CD4-positive, alpha-beta T cell treated with Interleukin-17A for 4 hours (primary cell): ENCODE measurements around the gene SYT13.

Experiments
- DNase-seq: peaks from one replicate; pipeline ENCODE4 v3.0.0-alpha.2; 2020; ENCODE audit warnings: mixed read lengths

The SYT13 gene

DNA sequence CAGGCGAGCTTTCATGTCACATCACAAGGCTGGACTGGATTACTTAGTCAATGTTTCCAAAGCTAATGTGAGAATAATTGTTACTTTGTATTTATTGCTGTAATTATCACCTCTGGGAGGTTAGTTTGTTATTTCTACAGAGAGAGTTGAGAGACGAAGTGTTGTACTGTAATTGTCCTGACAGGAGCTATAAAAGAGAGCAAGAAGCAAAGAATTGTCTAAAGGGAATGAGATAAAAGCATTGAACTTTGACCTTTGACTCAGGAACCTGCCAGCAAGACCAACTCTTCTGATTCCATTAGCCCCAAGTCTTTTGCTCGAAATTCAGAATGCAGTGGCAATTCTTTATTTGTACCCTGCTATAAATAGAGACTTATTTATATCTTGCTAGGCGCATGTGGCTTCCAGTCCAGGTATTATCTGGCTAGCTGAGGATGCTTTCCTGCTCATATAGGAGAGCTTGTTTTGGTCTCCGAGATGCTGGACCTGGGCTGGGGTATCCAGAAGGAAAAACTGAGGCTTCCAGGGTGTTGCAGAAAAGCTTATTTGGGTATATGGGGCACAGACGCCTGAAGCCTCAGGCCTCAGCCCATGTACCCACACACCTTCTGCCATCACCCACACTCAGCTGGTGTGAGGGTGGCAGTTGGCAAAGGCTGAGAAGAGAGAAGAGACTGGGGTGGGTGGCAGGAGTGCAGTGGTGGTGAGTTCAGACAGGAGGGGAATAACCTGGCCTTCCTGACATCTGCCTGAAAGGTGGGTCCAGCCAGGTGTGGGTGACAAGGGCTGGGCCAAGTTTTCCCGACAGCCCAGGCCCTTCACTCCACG, 40.7 kb downstream of the SYT13 start:
- DNase-seq, result no peak

DNA sequence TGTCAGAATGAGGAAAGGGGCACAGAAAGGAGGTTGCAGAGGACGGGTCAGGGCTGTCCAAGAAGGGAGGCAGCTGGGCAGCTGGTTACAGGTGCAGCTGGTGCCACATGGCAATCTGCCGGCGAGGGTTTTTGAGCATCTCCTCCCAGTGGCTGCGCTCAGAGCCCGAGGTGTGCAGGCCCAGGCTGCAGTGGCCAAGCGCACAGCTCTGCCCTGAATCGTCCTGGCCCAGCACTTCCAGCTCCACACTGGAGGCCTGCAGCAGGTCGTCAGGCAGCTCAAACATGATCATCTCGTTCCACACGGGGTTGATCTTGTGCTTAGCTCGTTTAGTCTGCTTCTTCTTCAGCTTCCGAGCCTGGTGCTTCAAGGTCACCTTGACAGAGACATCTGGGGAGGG, 42.2 kb downstream of the SYT13 start:
- no peak for DNase-seq

DNA sequence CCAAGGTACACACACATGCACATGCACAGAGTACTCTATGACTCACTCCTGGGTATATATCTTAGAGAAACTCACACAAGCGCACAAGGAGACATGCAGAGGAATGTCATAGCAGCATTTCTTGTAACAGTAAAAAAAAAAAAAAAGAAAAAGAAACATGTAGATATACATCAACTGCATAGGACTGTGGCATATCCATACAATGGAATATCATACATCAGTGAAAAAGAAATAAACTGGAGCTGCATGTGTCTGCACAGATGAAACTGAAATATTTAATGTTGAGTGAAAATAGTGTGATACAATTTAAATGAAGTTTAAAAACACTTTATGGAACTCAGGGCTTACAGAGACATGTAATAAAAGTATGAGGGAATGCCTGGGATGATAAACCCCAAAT, 46.4 kb downstream of the SYT13 start:
- DNase-seq, result no peak

DNA sequence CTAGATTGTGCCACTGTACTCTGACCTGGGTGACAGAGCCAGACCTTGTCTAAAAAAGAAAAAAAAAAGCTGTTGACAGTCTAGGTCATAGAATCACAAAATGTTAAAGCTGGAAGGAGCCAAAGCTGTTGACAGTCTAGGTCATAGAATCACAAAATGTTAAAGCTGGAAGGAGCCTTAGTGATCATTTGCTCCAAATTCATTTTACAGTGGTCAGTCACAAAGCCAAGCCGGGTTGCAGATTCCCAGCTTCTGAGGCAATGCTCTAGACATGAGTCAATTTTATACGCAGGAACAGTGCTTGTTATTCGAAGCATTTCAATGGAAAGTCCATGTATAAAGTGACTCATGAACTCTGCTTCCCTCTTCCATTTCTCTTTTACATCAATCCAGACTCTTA, 47.4 kb downstream of the SYT13 start:
- no peak for DNase-seq

DNA sequence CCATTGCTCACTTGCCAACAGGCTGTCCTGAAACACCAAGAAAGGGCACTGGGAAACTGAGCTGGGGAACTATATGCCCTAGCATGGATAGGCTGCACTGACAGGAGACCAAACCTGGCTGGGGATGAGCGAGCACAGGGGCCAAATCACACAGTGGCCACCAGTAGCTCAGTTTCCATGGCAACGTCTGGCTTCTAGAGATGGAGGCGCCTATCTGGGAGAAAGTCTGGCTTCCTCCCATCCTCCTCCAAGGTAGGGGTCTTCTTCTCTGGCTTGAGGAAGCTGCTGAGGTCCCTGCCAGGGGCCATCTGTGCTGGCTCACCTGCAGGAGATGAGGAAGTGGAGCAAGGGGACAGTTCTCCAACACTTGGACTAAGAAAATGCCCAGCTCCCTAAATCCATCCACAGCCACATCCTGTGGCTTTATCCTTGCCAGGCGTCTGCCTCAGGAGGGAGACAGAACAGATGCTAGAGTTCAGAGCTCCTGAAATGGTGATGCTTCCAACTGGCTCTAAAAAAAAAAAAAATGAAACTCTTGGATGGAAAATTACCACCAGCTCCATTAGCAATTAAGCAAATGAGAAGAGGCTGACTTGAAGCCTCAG, 48.3 kb downstream of the SYT13 start:
- DNase-seq, result no peak

DNA sequence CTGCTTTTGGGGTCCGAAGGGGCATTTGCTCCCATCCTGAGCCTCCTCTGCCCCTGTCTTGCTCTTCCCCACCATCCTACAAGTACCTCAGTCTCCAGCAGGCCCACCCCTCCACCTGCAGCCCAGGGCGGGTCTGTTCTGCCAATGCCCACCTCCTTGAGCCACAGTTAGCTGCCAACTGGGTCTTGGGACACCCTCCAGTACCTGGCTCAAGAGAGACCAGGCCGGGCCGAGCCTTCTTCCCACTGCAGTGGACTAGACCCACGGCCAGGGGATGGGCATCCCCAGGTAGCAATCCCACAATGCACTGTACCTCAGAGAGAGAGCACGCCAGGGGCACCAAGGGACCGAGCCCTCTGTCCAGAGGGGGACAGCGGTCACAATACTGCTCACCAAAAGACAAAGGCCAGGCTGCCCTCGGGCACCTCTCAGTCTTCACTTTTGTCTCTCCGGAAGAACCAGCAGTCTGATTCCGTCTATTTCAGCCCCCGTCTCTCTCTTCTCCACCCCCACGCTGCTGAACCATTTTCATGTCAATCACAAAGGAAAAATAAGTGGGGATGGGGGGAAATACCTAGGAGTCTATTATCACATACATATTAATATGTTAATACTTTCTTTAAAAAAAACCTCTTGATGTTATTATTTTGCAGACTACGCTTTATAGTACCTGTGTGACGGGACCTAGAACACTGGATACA, 51.7 kb downstream of the SYT13 start:
- no peak for DNase-seq

DNA sequence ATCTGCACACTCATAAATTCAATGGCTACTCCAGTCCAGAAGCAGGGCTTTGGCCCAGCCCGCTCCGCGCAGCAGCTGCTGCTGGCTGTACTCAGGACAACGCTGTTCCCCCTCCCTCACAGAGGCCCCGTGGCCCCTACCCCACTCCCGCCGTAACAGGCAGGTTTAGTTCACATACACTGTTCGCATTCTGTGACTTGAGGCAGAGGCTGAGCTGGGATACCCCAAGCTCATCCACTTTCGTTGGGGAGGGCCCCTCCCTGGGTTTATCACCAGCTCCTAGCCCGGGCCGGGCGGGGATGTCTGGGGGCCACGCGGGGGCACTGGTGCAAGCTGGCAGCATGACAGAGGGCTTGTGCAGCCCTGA, 52.4 kb downstream of the SYT13 start:
- no peak for DNase-seq

DNA sequence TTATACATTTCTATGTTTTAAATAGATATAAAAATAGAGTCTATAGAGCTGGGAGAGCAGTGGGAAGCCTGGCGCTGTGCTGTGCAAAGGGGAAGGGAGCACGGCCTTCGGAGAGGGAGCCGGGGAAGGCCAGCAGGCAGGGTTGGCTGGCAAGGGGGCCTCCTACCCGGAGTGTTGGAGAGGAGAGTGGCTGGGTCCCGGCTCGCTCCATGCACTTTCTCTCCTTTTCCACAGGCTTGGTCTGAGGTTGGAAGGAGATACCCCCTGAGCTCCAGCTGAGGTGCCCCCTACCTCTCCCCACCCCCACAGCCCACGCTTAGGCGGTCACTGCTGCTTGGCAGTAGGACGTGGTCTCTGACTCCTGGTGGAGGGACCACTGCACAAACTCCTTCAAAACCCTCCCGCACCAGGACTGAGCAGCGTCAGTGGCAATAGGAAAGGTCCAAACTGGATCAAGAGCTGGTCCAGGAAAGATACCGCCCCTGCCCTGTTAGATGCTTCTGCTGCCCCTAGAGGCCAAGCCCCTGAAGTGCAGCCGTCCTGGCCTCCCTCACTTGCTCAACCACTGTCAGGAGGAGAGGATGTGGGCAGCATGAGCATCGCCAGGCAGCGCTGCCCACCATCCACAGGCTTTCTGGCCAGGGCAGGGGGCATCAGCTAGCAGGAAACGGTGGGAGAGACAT, 52.9 kb downstream of the SYT13 start:
- DNase-seq, result peak; percentile 62

DNA sequence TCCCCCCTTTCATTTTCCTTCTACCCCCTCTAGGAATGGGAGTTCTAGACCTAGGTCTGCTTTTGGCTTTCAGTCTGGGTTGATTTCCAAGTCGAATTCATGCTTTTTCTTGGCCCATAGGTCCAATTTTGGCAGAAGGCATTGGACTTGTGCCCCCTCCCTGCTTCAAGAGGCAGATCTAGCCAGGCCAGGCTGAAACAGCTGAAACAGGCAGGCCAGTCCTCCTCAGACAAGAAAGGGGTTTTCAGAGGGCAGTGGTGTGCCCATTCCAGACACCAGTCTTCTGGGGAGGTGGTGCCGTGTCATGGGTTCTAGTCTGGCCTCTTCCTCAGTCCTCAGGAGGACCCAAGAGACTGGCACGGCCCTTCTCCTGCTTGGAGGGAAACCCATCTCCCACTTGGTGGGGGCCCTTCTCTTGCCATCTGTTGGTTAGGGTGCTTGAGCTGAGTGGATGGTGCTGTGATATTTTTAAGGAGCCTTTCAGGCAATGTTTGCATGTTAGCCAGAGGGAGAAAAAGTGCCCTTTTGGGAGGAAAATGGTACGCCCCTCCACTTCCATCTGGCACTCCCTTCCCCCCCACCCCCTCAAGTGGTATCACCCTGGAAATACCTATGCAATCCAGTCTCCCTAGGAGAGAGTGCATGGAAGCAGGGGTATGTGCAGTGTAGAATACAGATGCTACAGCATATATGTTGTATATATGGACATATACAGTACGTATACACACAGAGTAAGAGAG, 53.6 kb downstream of the SYT13 start:
- DNase-seq, result no peak

DNA sequence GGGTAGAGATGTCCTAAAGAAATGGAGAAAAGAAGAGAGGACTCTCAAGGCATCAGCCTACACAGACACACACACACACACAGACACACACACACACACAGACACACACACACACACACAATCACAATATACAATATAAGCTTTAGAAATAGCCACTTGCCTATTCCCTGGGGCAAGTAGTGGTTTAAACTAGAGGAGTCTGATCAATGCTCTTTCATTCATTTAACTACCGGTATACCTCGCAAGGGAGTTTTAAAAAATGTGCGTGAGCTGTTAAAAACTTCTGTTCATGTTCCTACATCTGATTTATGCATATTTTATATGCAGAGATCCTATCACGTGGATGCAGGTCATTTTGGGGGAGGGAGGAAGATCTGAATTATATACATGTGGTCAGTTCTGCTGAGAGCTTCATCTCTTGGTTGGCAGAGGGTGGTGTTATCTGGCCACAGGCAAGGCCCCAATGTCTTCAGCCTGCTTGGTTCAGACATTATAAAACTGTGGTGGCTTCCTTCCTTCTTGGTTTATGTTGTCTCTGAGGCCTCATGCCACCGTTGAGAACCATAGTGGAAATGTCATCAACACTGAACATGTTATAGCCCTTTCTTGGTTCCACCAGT, 56.6 kb downstream of the SYT13 start:
- no peak for DNase-seq

DNA sequence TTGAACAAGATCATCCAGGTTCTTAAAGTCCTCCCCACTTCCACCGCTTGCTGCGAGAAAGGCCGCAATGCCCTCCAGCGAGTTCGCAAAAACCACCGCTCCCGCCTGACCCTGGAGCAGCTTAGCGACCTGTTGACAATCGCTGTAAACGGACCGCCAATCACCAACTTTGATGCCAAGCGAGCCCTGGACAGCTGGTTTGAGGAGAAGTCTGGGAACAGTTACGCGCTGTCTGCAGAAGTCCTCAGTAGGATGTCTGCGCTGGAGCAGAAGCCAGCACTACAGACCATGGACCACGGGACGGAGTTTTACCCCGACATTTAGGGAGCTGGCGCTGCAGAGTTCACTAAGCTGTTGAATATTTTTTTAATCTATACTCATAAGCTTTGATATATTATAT, 58.3 kb downstream of the SYT13 start:
- no peak for DNase-seq

DNA sequence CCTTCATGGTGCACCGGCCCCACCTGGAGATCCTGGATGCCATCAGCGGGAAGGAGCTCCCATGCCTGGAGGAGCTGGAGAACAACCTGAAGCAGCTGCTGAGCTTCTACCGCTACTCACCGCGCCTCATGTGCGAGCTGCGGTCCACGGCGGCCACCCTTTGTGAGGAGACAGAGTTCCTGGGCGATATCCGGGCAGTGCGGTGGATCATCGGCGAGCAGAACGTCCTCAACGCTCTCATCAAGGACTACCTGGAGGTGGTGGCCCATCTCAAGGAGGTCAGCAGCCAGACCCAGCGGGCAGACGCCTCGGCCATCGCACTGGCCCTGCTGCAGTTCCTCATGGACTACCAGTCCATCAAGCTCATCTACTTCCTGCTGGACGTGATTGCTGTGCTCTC, 59.2 kb downstream of the SYT13 start:
- no peak for DNase-seq

DNA sequence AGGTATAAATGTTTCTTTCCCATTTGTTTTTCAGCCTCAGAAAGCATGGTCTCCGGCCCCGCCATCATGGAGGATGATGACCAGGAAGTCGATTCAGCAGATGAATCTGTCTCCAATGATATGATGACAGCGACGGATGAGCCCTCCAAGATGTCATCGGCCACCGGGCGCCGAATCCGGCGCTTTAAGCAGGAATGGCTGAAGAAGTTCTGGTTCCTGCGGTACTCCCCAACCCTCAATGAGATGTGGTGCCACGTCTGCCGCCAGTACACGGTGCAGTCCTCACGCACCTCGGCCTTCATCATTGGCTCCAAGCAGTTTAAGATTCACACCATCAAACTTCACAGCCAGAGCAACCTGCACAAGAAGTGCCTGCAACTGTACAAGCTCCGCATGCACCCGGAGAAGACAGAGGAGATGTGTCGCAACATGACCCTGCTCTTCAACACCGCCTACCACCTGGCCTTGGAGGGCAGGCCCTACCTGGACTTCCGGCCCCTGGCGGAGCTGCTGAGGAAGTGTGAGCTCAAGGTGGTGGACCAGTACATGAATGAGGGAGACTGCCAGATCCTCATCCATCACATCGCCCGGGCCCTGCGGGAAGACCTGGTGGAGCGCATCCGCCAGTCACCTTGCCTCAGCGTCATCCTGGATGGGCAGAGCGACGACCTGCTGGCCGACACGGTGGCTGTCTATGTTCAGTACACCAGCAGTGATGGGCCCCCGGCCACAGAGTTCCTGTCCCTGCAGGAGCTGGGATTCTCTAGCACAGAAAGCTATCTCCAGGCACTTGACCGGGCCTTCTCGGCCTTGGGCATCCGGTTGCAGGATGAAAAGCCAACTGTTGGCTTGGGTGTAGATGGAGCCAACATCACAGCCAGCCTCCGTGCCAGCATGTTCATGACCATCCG, 59.9 kb downstream of the SYT13 start:
- DNase-seq, result no peak

DNA sequence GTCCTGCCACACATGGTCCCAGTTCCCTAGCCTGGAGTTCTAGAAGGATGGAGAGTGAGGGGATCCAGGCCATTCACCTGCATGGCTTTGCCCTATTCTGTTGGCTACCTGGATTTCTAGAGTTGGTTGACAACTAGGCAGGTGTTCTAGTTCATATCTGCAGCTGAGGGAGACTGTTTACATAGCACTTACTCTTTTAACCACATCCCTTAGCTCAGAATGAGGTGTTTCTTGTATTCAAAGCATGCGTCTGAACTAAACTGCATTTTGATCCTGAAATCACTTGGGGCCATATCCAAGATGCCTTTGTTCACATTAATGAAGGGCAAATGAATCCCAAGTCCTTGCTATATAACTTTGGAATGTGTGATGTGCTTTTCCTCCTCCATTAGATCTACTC, 60.9 kb downstream of the SYT13 start:
- no peak for DNase-seq

DNA sequence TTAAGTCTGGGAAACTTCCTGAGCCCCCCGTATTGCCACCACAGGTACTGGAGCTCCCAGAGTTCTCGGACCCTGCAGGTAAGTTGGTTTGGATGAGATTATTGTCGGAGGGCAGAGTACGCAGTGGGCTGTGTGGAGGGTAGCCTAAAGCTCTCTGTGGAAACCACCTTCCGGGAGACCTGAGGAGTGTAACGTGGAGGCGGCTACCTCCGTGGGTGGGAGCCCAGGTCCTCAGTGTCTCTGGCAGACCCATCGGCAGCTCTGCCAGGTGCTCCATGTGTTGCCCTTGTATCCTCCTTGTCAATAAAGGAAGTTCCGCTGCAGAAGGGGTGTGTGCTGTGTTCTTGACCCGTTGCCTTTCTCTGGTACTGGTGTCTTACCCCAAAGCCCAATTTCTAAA, 61.4 kb downstream of the SYT13 start:
- DNase-seq, result no peak

DNA sequence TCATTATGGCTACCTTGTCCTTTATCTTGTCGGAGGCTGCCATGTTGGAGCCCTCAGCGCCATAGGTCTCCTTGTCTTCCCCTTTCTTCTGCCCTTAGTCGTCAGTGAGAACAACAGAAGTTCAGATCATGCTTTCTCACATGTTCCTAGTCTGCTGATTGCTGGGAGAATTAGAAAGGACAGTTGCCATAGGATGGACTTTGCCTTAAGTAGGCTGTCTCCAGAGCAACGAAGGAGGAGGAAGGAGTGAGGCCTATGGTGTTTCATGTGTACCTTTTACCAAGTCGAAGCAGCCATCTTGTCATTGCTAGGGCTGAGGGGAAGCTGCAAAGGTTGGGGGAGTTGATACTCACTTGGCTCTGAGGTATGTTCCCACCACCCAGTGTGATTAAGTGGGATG, 62.6 kb downstream of the SYT13 start:
- DNase-seq, result no peak

DNA sequence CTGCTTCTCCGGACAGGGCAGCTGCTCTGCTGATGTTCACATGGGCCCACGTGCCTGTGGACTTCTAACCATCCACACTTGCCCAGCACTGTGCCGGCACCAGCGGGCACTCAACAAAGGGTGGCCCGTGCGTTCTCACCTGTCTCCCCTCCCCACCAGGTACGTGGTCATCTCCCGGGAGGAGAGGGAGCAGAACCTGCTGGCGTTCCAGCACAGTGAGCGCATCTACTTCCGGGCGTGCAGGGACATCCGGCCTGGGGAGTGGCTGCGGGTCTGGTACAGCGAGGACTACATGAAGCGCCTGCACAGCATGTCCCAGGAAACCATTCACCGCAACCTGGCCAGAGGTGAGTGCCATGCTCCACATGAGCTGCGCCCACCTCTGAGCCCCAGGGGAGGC, 66.7 kb downstream of the SYT13 start:
- DNase-seq, result no peak

DNA sequence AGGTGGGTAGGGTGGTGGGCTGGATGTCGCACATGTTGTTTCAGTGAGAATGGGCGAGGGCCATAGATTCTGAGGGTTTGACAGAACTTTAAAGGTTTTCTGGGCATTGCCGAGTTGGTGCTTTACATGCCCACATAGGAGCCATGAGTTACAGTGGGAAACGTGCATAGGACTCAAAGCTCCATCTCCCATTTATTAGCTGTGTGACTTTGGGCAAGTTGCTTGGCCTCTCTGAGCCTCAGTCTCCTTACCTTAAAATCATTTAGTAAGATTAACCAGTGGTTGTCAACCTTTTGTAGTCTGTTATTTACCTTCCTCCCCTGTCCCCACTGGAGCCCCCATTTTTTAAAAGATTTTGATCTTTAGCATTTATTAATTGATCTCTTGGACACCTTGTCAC, 67.4 kb downstream of the SYT13 start:
- DNase-seq, result no peak

DNA sequence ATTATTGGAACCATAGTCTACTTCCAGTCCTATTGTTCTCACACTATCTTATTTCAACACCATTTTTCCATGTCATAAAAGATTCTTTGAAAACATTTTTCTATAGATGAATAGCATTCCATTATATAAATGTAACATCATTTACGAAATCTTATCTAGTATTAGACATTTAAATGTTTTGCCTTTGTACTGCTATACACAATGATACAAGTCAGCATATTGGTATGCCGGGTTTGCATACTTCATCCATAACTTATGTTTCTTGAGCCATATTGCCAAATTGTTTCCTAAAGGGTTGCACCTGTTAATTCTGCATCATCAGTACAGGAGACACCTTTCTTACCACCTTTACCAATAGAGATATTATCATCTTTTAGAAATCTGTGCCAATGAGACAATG, 68.2 kb downstream of the SYT13 start:
- DNase-seq, result no peak

DNA sequence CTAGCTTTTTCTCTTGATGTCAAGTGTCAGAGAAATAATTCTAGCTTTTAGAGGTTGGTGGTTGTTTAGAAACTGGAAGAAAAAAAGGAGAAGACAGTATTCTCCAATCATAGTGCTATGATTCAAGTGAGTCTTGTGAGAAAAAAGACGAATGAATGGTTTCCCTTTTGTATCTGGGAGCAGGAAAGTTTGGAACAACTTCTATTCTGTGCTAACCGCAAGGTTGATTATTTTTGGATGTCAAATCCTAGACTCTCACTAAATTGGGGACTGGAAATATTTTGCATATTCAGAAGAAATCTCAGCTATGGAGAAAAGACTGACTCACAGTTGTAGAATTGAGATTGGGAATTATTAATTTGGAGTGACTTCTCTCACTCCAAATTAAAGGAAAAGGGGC, 69.2 kb downstream of the SYT13 start:
- DNase-seq, result no peak

DNA sequence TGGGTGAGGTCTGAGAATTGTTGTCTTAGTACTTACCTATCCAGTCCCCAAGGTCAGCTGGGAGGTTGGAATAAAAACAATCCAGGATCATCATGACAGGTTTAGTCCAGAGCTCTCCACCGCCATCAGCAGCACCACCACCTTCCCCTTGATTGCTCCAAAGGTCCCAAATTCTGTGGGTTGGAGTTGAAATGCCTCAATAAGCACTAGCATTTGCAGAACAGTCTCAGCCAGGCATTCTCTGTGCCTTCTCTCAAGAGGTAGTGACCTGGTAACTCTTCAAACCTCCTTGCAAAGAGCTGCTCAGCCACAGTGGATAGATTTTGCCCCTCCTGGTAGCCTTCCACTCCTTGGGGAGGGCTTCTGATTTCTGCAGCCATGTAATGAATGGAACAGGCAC, 70.1 kb downstream of the SYT13 start:
- DNase-seq, result no peak
